ENCODE measurements around the gene C6orf62.

C6orf62 gene

GRCh38 chr6:24692848-24693592 is 25.9 kb downstream of the C6orf62 start:
- TF ChIP-seq FOXP2 (optimal IDR thresholded peaks at IDR 0.05; ENCODE audit: control extremely low read depth, extremely low read length, insufficient read depth) (no peak), EZH2 (IDR thresholded peaks at IDR 0.05) (no peak), POLR2AphosphoS5 (IDR thresholded peaks at IDR 0.05; ENCODE audit: borderline replicate concordance, low read depth, low read length) (no peak)
- no peaks in the 10 kb centered on the region for H3K9me3 ChIP-seq (ENCODE audit: low read depth, low read length)
- no peak overlapping the region for H3K27ac ChIP-seq
- no peak for DNase-seq (ENCODE audit: low read depth, low spot score)
- no peaks in the 10 kb centered on the region; the same call in 1 of the 2 replicates for H3K36me3 ChIP-seq (ENCODE audit: insufficient read depth, low read length)
- H3K4me3 ChIP-seq, result no peak overlapping the region
- H3K9ac ChIP-seq (ENCODE audit: insufficient read length), result no peak overlapping the region

GRCh38 chr6:24692415-24692814 is 26.5 kb downstream of the C6orf62 start:
- TF ChIP-seq EZH2 (IDR thresholded peaks at IDR 0.05), result no peak
- no peaks in the 10 kb centered on the region; the same call in 1 of the 2 replicates for H3K36me3 ChIP-seq (ENCODE audit: insufficient read depth, low read length)
- H3K27ac ChIP-seq, result no peak overlapping the region
- H3K4me3 ChIP-seq, result no peak overlapping the region
- H3K9ac ChIP-seq (ENCODE audit: insufficient read length), result no peak overlapping the region
- no peaks in the 10 kb centered on the region for H3K9me3 ChIP-seq (ENCODE audit: low read depth, low read length)
- no peak for DNase-seq (ENCODE audit: low read depth, low spot score)

DNA sequence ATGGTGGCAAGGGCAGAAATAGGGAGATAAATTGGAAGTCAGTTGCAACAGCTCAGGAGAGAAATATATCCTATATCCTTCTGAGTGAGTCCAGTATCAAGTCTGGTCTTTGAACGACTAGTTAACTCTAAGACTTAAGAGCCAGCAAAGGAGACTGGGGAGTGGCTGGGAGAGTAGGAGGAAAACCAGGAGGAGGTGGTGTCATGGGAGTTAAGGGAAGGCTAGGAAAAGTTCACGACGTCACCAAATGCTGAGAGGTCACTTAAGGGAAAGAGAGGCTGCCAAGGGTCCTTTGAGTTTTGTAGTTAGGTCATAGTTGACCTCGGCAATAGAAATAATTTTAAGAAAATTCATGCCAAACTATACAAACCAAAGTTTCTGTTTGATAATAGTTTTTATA is 27.0 kb downstream of the C6orf62 start:
- Histone ChIP-seq H3K4me3 (no peak overlapping the region), H3K9me3 (ENCODE audit: low read depth, low read length) (no peaks in the 10 kb centered on the region), H3K9ac (ENCODE audit: insufficient read length) (no peak overlapping the region), H3K27ac (no peak overlapping the region), H3K36me3 (ENCODE audit: insufficient read depth, low read length) (no peaks in the 10 kb centered on the region; the same call in 1 of the 2 replicates)
- no peak for TF ChIP-seq FOXP2 (optimal IDR thresholded peaks at IDR 0.05; ENCODE audit: control extremely low read depth, extremely low read length, insufficient read depth)
- no peak for TF ChIP-seq POLR2AphosphoS5 (IDR thresholded peaks at IDR 0.05; ENCODE audit: borderline replicate concordance, low read depth, low read length)
- no peak for TF ChIP-seq EZH2 (IDR thresholded peaks at IDR 0.05)
- no peak for DNase-seq (ENCODE audit: low read depth, low spot score)

DNA sequence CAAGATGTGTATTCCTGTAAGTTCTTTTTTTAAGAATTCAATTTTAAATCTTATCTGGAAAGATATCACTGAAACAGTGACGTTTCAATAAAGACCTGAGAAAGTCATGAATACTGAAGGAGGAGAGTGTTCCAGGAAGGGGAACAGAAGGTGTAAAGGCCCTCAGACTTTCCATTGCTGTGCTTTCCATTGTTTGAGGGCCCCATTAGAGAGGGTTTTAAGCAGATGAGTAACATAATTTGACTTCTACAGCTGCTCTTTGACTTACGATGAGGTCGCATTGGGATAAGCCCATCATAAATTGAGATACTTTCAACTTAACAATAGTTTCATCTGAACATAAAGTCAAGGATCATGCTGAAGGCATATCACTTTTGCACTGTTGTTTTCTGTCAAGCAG is 27.4 kb downstream of the C6orf62 start:
- H3K27ac ChIP-seq, result no peak overlapping the region
- H3K9me3 ChIP-seq (ENCODE audit: low read depth, low read length), result no peaks in the 10 kb centered on the region
- H3K4me3 ChIP-seq, result no peak overlapping the region
- no peak overlapping the region for H3K9ac ChIP-seq (ENCODE audit: insufficient read length)
- TF ChIP-seq EZH2 (IDR thresholded peaks at IDR 0.05), result no peak
- TF ChIP-seq POLR2AphosphoS5 (IDR thresholded peaks at IDR 0.05; ENCODE audit: borderline replicate concordance, low read depth, low read length), result no peak
- TF ChIP-seq FOXP2 (optimal IDR thresholded peaks at IDR 0.05; ENCODE audit: control extremely low read depth, extremely low read length, insufficient read depth), result no peak
- H3K36me3 ChIP-seq (ENCODE audit: insufficient read depth, low read length), result no peaks in the 10 kb centered on the region; the same call in 1 of the 2 replicates
- no peak for DNase-seq (ENCODE audit: low read depth, low spot score)

DNA sequence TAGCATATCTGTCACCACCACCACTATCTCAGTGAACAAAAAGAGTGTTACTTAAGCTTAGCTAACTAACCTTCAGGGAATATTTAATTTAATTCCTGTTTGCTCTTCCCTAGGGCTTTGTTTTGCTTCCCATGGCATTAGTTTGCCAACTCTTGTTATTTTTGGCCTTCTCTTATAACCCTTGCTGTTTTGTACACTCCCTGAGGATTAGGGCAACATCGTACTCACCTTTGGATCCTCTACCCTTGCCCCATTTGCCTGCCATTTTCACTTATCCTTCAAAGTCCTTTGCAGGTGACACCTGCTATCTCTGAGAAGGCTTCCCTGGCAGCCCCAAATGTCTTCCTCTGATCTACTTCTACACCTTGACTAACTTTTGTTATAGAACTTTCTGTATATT is 28.4 kb downstream of the C6orf62 start:
- DNase-seq (ENCODE audit: low read depth, low spot score), result no peak
- Histone ChIP-seq H3K36me3 (ENCODE audit: insufficient read depth, low read length) (no peaks in the 10 kb centered on the region; the same call in 1 of the 2 replicates), H3K4me3 (no peak overlapping the region), H3K9me3 (ENCODE audit: low read depth, low read length) (no peaks in the 10 kb centered on the region), H3K27ac (no peak overlapping the region), H3K9ac (ENCODE audit: insufficient read length) (no peak overlapping the region)
- TF ChIP-seq EZH2 (IDR thresholded peaks at IDR 0.05) (no peak), FOXP2 (optimal IDR thresholded peaks at IDR 0.05; ENCODE audit: control extremely low read depth, extremely low read length, insufficient read depth) (no peak), POLR2AphosphoS5 (IDR thresholded peaks at IDR 0.05; ENCODE audit: borderline replicate concordance, low read depth, low read length) (no peak)

DNA sequence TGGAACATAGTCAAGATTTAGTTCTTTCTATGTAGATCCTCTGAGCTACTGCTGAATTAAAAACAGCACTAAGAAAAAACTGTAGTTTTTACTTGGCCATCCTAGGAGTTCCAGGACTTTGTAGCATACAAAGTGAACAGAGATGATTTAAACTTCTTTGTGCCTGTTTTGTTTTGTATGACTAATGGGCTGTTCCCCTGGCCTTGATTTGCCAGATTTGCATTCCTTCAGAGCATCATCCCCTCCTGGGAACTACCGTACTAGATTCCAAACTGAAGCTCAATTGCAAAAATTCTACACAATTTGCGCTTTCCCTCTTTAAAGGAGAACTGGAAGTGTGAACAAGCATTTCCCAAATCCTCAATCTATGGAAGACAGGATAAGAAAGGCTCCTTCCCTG is 29.0 kb downstream of the C6orf62 start:
- no peaks in the 10 kb centered on the region for H3K9me3 ChIP-seq (ENCODE audit: low read depth, low read length)
- no peak overlapping the region for H3K27ac ChIP-seq
- H3K9ac ChIP-seq (ENCODE audit: insufficient read length), result no peak overlapping the region
- H3K36me3 ChIP-seq (ENCODE audit: insufficient read depth, low read length), result no peaks in the 10 kb centered on the region; the same call in 1 of the 2 replicates
- DNase-seq (ENCODE audit: low read depth, low spot score), result no peak
- H3K4me3 ChIP-seq, result no peak overlapping the region
- TF ChIP-seq EZH2 (IDR thresholded peaks at IDR 0.05) (no peak), FOXP2 (optimal IDR thresholded peaks at IDR 0.05; ENCODE audit: control extremely low read depth, extremely low read length, insufficient read depth) (no peak), POLR2AphosphoS5 (IDR thresholded peaks at IDR 0.05; ENCODE audit: borderline replicate concordance, low read depth, low read length) (no peak)

GRCh38 chr6:24686946-24687345 is 32.0 kb downstream of the C6orf62 start:
- no peaks in the 10 kb centered on the region for H3K9me3 ChIP-seq (ENCODE audit: low read depth, low read length)
- H3K27ac ChIP-seq, result no peak overlapping the region
- DNase-seq (ENCODE audit: low read depth, low spot score), result no peak
- no peak overlapping the region for H3K4me3 ChIP-seq
- H3K9ac ChIP-seq (ENCODE audit: insufficient read length), result no peak overlapping the region
- H3K36me3 ChIP-seq (ENCODE audit: insufficient read depth, low read length), result no peaks in the 10 kb centered on the region
- no peak for TF ChIP-seq POLR2AphosphoS5 (IDR thresholded peaks at IDR 0.05; ENCODE audit: borderline replicate concordance, low read depth, low read length)
- TF ChIP-seq FOXP2 (optimal IDR thresholded peaks at IDR 0.05; ENCODE audit: control extremely low read depth, extremely low read length, insufficient read depth), result no peak
- TF ChIP-seq EZH2 (IDR thresholded peaks at IDR 0.05), result no peak

GRCh38 chr6:24686408-24686807 is 32.5 kb downstream of the C6orf62 start:
- no peak overlapping the region for H3K9ac ChIP-seq (ENCODE audit: insufficient read length)
- no peak overlapping the region for H3K27ac ChIP-seq
- H3K9me3 ChIP-seq (ENCODE audit: low read depth, low read length), result no peaks in the 10 kb centered on the region
- DNase-seq (ENCODE audit: low read depth, low spot score), result no peak
- H3K4me3 ChIP-seq, result no peak overlapping the region
- no peak for TF ChIP-seq FOXP2 (optimal IDR thresholded peaks at IDR 0.05; ENCODE audit: control extremely low read depth, extremely low read length, insufficient read depth)
- H3K36me3 ChIP-seq (ENCODE audit: insufficient read depth, low read length), result no peaks in the 10 kb centered on the region
